ENCODE measurements around the gene LPIN1.

Gene LPIN1

DNA sequence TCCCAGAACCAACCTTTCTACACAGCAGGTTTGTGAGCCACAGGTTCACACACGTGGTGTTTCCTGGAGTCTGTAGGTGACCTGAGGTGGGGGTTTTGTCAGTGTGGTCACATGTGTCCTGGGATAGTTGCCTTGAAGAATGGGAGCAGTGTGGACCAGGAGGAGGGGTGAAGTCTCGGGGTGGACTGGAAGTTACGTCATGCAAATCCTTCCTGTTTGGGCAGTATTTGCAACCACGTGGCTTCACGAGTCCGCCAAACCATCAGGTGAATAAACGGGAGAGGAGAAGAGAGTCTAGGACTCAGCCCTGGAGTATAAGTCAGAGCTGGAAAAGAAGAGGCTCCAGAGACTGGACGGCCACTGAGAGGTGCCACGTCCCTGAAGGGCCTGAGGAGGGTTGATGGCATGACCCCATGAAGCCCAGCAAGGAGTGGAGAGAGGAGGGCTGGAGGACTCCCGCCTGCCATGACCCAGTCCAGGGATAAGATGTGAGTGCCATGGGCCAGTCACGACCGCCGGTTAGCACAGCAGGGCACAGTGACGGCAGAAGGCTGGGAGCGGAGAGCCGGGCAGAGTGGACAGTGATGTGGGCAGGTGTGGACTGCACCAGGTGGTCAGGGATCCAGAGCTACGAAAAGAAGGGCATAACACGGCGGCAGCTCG lies 16.5 kb downstream of the LPIN1 start:
- FAIRE-seq (peak; percentile 40), DNase-seq (ENCODE audit: low spot score) (no peak)

GRCh38 chr2:11764359-11764758 lies 17.9 kb downstream of the LPIN1 start:
- DNase-seq (ENCODE audit: low spot score) = no peak
- FAIRE-seq = no peak

DNA sequence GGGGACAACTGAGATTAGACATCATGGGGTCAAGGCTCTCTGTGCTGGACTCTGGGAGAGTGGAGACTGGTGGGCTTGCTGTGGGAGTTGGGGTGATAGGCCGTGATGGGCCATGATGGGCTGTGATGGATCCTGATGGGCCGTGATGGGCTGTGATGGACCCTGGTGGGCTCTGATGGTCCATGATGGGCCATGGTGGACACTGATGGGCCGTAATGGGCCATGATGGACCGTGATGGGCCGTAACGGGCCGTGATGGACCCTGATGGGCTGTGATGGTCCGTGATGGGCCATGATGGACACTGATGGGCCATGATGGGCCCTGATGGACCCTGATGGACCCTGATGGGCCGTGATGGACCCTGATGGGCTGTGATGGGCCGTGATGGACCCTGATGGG lies 18.5 kb downstream of the LPIN1 start:
- DNase-seq (ENCODE audit: low spot score) (no peak), FAIRE-seq (no peak)

DNA sequence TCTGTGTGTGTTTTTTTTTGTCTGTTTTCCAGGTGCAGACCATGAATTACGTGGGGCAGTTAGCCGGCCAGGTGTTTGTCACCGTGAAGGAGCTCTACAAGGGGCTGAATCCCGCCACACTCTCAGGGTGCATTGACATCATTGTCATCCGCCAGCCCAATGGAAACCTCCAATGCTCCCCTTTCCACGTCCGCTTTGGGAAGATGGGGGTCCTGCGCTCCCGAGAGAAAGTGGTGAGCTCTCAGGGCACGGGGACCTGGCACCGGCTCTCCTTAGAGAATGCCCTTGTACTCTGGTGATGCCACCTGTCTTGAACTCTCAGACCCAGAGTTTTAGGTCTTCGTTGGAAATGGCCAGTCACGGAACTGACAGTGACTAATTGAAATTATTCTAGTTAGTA lies 19.1 kb downstream of the LPIN1 start:
- FAIRE-seq = no peak
- no peak for DNase-seq (ENCODE audit: low spot score)

DNA sequence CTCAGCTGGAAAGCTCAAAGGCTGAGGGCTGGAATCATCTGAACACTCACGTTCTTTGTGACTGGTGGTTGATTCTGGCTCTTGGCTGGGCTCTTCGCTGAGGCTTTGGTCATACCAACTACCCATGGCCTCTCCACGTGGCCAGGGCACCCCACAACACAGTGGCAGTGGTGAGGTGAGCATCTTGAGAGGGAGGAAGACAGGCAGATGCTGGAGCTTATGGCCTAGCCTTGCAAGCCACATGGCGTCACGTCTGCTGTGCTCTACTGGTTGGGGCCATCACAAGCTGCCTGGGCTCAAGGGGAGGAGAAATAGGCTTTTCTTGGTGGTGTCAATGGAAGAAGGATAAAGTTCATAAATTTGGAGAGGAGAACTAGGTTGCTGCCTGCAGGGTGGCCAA lies 19.6 kb downstream of the LPIN1 start:
- FAIRE-seq = no peak

GRCh38 chr2:11767779-11768178 lies 21.3 kb downstream of the LPIN1 start:
- DNase-seq (ENCODE audit: low spot score) (no peak), FAIRE-seq (no peak)

More for the DNA sequence above, 19.6 kb downstream of the LPIN1 start:
- DNase-seq (ENCODE audit: low spot score) = no peak

DNA sequence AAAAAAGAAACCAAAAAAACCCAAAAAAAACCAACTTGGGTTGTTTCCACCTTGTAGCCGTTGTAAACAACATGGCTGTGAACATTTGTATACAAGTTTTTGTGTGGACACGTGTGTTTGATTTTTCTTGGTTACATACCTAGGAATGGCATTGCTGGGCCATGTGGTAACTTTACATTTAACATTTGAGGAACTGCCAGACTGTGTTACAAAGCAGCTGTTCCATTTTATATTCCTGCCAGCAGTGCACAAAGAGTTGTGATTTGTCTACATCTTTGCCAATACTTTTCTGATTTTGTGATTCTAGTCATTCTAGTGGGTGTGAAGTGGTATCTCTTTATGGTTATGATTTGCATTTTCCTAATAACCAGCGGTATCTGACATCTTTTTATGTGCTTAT lies 22.5 kb downstream of the LPIN1 start:
- FAIRE-seq (no peak), DNase-seq (ENCODE audit: low spot score) (no peak)

GRCh38 chr2:11769516-11769915 lies 23.1 kb downstream of the LPIN1 start:
- no peak for DNase-seq (ENCODE audit: low spot score)
- FAIRE-seq = no peak

DNA sequence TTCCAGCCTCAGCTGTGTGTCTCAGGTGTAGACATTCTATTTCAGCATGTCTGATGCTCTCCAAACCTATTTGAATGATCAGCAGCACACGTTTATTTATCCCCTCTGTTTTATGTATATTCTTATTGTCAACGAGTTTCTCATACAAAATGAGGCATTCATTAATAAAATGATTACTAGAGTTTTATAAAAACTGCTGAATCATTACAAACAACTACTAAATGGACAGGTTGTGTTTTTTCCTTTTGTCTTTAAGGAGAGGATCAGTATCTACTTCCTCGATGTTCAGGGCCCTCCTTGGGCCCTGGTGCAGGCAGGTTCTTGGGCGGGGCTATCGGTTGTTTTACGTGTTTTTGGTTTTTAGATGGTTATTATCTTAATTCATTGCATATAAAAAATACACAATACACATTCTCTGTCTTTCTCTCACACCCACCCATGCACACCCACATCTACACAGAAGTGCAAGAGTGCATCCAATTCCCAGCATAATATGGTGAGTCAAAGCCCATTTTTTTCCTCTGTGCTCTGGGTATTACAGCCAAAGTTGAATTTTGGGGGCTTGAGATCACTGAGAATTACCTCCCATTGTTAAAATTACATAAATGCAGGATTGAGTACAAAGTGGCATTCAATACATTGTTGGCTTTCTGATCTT lies 24.2 kb downstream of the LPIN1 start:
- DNase-seq (ENCODE audit: low spot score) = no peak
- no peak for FAIRE-seq

DNA sequence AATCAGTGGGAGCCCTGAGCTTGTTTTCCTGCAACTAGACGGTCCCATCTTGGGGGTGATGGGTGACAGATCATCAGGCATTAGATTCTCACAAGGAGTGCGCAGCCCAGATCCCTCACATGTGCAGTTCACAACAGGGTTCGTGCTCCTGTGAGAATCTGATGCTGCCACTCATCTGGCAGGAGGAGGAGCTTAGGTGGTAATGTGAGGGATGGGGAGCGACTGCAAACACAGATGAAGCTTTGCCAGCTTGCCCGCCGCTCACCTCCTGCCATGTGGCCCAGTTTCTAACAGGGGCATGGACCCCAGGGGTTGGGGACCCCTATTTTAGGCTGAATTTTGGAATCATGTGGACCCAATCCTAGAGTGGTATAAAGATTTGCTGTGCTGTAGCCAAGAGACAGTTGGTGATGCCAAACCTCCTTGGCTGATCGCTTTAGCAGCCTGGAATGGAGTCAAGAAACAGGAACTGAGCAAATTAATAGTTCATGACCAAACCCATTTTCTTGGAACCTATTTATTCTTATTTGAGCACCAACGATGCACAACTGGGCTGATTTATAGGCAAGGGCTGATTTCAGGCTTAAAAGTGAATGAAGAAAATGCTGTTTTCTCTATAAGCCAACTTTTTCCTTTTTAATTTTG lies 25.7 kb downstream of the LPIN1 start:
- FAIRE-seq = no peak
- DNase-seq (ENCODE audit: low spot score) = no peak

GRCh38 chr2:11773111-11773510 lies 26.7 kb downstream of the LPIN1 start:
- FAIRE-seq (peak; percentile 23), DNase-seq (ENCODE audit: low spot score) (no peak)

DNA sequence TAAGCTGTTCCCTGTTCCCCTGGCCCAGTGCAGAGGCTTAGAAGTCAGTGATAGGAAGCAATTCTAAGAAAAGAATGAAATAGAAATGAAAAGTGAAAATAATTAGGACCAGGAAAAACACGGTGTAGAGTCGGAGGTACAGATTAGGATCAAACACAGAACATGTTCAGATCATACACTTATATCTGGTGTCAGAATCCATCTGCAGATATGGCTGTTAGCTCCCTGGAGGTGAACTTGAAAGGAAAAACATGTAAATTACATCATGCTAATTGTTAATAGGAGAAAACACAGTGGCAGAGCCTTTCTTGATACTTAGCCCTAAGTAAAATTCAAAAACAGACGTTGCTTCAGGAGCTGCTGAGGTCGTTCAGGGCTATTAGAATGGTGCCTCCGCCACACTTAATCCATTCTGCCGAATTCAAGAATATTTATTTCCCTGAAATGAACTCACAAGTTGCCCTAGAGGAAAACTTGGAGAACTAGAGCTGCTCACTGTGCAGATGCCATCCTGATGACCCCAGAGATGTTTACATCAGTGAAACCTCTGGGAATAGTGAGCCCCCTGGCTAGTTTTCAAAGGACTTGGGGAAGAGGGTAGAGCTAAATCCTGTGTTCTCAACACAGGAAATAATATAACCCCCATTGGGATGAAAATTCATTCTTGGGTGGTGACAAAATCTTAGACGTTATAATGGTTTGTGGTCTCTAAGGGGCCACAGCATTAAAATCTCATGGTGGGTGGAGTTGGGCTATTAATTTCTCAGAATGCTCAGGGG lies 27.5 kb downstream of the LPIN1 start:
- FAIRE-seq (no peak), DNase-seq (ENCODE audit: low spot score) (no peak)

DNA sequence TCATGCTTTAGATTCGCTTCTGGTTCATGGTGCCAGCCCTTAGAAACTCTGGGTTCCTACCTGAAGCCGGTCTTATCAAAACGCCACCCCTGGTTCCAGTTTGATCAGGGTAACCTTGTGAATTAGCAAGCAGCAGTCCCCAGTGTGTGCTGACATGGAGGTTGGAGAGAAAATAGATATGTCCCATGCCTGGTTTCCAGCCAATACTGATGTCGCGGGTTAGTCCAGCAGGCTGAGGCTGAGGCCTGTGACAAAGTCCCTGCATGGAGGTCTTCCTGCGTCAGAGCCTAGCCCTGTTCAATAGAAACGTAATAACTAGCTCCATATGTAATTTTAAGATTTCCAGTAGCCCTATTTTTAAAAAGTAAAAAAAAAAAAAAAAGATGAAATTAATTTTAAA lies 28.2 kb downstream of the LPIN1 start:
- FAIRE-seq = no peak

DNA sequence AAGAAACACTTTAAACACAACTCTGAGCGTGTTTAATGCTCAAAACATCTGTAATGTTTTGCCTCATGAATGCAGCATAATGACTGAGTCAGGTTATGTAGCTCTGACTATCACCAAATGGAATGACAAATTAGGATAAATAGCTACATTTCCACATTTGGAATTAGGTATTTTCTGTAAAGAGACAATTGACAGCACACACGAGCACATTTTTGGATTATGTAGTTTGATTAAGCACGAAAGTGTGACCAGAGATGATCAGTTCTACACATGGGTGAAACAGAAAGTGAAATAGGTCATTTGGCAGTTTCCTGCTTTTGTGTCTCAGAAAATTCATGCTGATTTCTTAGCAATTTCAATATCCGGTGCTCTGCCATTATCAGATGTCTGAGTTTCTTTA lies 29.0 kb downstream of the LPIN1 start:
- DNase-seq (ENCODE audit: low spot score) (no peak), FAIRE-seq (no peak)

More for the DNA sequence above, 28.2 kb downstream of the LPIN1 start:
- no peak for DNase-seq (ENCODE audit: low spot score)

- DNase-seq (ENCODE audit: low spot score) (no peak), FAIRE-seq (peak; percentile 20)
Measured at GRCh38 chr2:11777066-11777782, 30.8 kb downstream of the LPIN1 start.

DNA sequence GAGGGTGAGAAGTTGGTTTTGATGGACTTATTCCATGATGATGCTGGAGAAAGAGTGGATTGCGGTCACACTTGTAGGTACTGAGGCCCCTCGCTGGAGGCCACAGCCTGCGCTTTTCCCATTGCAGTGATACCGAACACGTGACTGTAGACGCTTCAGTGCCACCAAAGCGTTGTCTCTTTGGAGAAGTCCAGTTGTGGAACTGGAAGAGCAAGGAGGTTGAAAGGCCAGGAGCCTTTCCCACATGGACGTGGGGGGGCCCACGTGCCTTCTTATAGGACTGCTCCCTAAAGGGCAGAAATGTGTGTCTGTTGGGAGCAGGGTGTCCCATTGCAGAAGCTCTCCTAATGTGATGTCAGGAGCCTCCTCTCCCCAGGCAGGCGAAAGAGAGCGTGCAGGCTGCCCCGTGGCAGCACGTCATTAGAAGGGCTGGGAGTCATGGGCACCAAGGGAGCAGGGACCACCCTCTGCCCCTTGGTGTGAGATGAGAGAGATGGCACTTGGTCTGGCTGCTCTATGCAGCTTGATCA lies 31.5 kb downstream of the LPIN1 start:
- no peak for DNase-seq (ENCODE audit: low spot score)
- FAIRE-seq = no peak

GRCh38 chr2:11778416-11778815 lies 32.0 kb downstream of the LPIN1 start:
- no peak for DNase-seq (ENCODE audit: low spot score)
- no peak for FAIRE-seq

DNA sequence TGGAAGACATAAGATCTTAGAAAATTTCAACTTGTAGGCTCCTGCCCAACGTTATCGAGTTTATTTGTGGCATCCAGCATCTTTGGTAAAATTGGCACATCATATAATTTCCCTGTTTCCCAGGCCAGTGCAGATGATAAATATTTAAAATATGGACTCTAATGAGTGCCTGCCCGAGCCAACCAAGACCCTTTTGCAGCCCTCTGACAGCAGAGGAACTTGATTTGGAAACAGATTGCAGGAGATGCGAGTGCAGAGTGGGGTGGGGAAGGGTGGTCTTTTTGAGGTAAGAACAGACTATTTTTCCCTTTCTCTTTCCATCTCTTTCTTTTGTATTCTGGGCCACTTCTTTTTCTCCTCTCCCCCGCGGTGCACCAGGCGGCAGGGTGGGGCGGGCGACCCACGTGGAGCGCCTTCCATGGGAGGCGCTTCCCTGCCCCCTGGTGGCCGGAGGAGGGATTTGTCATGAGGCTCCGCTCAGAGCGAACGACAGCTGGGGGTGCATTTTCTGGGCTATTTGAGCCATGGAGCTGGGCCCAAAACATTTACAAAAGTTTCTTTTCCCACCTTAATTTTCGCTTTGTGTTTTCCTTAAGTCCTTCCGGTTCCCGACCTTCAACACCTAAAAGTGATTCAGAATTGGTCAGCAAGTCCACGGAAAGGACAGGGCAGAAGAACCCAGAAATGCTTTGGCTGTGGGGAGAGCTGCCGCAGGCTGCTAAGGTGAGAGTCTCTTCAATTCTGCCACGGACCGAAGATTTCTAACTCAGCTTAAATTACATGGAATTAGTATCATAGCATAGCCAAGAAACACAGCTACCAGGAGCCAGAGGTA lies 32.7 kb downstream of the LPIN1 start:
- FAIRE-seq (no peak), DNase-seq (ENCODE audit: low spot score) (peak; percentile 91)

GRCh38 chr2:11781602-11782001 lies 35.2 kb downstream of the LPIN1 start:
- DNase-seq (ENCODE audit: low spot score) (no peak), FAIRE-seq (no peak)

- DNase-seq (ENCODE audit: low spot score) = no peak
- no peak for FAIRE-seq
Measured at GRCh38 chr2:11784280-11784679, 37.8 kb downstream of the LPIN1 start.
